Measurements from ENCODE around the gene CADM1.

- TF ChIP-seq CTCF (IDR thresholded peaks at IDR 0.05 in 8 of 11, conservative IDR thresholded peaks at IDR 0.05 in 3 of 11) (no peak), POLR2AphosphoS5 (IDR thresholded peaks at IDR 0.05) (no peak), POLR2A (IDR thresholded peaks at IDR 0.05) (no peak)
These were observed 137.4 kb downstream of the CADM1 start for GRCh38 chr11:115366826-115367225.
